GM21786 (cell line): ENCODE data around the gene DNAI7.

Experiments
- ATAC-seq: cut with Tn5 transposase; IDR thresholded peaks from one replicate; pipeline ENCODE4 v1.9.1; 2021; ENCODE audit not compliant: unreplicated experiment

Gene DNAI7

DNA sequence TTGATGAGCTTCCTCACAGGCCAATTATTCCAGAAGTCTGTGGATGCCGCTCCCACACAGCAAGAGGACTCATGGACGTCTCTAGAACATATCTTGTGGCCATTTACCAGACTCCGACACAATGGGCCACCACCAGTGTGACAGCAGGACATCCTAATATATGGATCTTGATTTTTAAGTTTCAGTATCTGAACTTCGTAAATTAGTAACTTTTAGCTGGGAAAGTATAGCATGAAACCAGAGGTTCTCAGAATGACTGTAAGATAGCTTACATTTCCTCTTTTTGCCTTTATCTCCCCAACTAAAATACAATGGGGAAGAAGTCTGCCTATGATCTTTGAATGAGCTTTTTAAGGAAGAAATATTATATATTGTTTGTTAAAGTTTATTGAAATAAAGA lies 87.0 kb downstream of the DNAI7 start:
- ATAC-seq = peak; percentile 95

GRCh38 chr12:25106818-25107217 lies 88.1 kb downstream of the DNAI7 start:
- ATAC-seq = no peak

- ATAC-seq = no peak
These were observed 92.6 kb downstream of the DNAI7 start for GRCh38 chr12:25102402-25102801.

DNA sequence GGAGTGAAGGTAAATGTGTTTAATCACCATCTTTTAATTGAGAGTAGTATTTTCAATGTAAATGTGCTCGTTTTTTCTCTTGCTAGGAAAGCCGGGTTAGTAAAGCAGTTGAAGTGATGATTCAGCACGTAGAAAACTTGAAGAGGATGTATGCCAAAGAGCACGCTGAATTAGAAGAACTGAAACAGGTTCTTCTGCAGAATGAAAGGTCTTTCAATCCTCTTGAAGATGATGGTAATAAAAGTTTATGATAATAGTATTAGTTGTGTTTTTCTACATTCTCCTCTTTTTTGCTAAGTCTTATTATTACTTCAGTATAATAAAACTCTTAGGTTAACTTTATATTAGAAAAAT lies 93.9 kb downstream of the DNAI7 start:
- ATAC-seq = peak; percentile 58

GRCh38 chr12:25100194-25101091 lies 94.5 kb downstream of the DNAI7 start:
- peak; percentile 30 for ATAC-seq

DNA sequence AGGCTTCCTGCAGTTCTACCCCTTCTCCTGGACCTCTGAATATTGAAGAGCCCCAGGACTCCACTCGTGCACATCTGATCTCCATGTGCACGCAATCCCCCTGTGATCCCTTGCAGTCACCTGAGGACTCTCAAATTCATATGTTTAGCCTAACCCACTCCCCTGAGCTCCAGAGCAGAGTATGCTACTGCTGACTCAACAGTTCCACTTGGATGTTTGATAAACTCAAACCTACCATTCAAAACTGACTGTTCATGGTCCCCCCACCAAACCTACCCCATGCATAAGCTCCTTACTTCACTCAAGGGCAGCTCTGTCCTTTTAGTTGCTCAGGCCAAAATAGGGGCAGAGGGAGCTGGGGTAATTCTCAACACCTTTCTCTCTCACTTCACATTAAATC lies 96.0 kb downstream of the DNAI7 start:
- ATAC-seq = no peak

- ATAC-seq = no peak
These were observed 105.2 kb downstream of the DNAI7 start for GRCh38 chr12:25089738-25090137.

DNA sequence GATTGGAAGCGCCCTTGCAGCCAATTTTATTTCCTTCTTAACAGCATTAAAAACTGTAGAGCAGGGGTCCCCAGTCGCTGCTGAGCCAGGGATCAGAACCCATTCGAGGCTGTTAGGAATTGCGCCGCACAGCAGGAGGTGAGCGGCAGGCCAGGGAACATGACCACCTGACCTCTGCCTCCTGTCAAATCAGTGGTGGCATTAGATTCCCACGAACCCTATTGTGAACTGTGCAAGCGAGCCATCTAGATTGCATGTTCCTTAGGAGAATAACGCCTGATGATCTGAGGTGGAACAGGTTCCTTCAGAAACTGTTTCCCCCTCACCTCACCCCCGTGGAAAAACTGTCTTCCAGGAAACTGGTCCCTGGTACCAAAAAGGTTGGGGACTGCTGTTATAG lies 107.4 kb downstream of the DNAI7 start:
- no peak for ATAC-seq

- no peak for ATAC-seq
These were observed 110.1 kb downstream of the DNAI7 start for GRCh38 chr12:25084816-25085215.

DNA sequence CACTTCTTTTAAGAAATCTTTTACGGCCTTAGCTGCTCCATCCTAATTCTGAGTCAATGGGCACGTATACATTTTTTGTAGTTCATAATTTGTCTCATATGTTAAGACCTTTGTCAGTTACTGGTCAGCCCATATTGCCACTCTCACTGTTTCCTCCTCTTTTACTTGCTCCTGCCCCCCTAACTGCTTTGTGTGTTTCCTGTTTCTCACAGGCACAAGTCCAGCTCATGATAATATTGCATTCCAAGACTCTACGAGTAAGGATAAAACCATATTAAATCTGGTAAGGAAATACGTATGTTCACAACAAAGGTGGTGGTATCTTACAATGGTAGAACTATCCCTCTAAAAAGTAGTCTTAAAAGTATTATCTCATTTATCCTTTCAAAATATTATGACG lies 111.7 kb downstream of the DNAI7 start:
- ATAC-seq = no peak

- no peak for ATAC-seq
These were observed 112.3 kb downstream of the DNAI7 start for GRCh38 chr12:25082628-25083027.

- ATAC-seq = no peak
These were observed 115.6 kb downstream of the DNAI7 start for GRCh38 chr12:25079393-25079792.

DNA sequence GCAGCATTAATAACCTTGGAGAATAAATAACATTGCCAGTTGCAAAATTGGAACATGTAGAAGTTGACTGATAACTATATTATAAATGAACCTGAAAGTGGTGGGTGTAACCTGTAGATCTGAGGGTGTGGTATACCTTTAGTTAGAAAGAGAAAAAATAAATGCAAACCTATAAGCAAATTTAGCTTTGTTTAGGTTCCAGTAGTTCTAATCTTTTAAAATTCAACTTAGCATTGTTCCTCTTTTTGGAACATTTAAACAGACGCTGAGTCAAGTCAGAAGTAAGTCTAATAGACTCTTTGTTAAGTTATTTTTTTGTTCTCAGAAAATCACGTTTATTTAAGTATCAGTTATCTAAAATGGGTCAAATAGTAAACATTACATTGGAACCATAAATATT lies 120.0 kb downstream of the DNAI7 start:
- peak; percentile 67 for ATAC-seq

- ATAC-seq = no peak
These were observed 120.8 kb downstream of the DNAI7 start for GRCh38 chr12:25074113-25074512.

- no peak for ATAC-seq
These were observed 121.9 kb downstream of the DNAI7 start for GRCh38 chr12:25072906-25073650.

DNA sequence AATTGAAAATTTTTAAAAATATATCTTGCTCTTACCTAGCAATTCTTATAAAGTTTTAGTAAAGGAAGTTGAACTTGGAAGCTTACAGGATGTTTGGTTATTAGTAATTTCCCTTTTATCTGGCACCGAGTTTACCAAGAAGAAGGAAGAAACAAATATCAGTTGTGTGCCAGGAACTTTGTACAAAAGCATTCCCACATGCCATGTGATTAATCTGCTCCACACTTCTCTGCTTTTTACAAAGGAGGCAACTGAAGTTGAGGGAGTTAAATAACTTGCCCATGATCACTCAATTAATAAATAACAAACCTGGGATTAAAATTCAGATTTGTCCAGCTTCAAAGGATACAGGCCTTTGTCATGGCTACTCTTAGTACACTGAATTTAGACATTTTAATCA lies 123.6 kb downstream of the DNAI7 start:
- ATAC-seq = no peak

- no peak for ATAC-seq
These were observed 125.7 kb downstream of the DNAI7 start for GRCh38 chr12:25069224-25069623.

DNA sequence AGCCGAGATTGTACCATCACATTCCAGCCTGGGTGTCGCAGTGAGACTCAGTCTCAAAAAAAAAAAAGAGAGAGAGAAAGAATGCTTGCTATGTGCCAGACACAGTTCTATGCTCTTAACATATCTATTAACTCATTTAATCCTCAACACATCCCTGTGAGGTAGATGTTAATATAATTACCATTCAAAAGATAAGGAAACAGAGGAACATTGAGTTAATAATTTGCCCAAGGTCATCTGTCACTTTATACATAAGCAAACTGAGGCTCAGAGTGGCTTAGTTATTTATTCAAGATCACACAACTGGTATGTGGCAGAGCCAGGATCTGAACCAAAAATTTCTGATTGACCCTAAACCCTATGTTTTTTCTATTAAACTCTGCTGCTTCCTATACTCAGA lies 129.9 kb downstream of the DNAI7 start:
- ATAC-seq = no peak

- no peak for ATAC-seq
These were observed 130.9 kb downstream of the DNAI7 start for GRCh38 chr12:25063873-25064628.

DNA sequence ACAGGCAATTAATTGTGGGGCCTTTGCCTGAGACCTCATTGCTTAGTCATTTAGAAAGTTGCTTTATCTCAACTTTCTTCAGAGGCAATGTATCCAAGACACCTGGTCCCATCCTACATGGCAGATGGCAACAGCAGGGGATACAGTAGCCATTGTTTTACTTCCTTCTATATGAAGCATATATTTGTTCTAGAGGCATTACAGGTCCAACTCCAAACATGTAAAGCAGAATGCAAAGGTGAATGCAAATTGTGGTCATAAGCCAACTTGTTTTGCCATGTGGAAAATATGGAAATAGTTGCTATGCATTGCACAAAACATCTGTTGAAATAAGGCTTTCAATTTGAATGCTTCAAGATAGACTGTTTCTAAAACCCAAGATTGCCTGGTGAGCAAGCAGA lies 136.3 kb downstream of the DNAI7 start:
- ATAC-seq = peak; percentile 40
